Cardiac fibroblast (primary cell): ENCODE measurements around the gene UBAP1L.
"Not testable (repeated sequence)": the region's sequence is repeated elsewhere in the genome, so short reads cannot be mapped to it uniquely, and the experiment has no call there.

Experiments
- DNase-seq, 2 donors: peaks; one replicate each; pipeline versions ENCODE4 v3.0.0 to v3.0.0-alpha.2; 2010; ENCODE audit warnings: low read depth in 2 of 2
- H3K4me3 ChIP-seq, 2 donors: replicated peaks in 1 of 2; 1 replicate in 1 of 2; 2 replicates in 1 of 2; pipeline ENCODE4 v1.5.1; 2011; ENCODE audit warnings: low read depth in 2 of 2, low read length in 2 of 2, mild to moderate bottlenecking in 2 of 2, moderate library complexity in 1 of 2
- TF ChIP-seq, protein P1 (sequence below): IDR thresholded peaks from one replicate; pipeline ENCODE4 v1.5.1; 2011; ENCODE audit warnings: low read depth, mild to moderate bottlenecking, low read length, inconsistent platforms

The UBAP1L gene

GRCh38 chr15:65099336-65099735, 15.7 kb downstream of the UBAP1L start:
- DNase-seq, result no peak
- TF ChIP-seq, protein P1, sequence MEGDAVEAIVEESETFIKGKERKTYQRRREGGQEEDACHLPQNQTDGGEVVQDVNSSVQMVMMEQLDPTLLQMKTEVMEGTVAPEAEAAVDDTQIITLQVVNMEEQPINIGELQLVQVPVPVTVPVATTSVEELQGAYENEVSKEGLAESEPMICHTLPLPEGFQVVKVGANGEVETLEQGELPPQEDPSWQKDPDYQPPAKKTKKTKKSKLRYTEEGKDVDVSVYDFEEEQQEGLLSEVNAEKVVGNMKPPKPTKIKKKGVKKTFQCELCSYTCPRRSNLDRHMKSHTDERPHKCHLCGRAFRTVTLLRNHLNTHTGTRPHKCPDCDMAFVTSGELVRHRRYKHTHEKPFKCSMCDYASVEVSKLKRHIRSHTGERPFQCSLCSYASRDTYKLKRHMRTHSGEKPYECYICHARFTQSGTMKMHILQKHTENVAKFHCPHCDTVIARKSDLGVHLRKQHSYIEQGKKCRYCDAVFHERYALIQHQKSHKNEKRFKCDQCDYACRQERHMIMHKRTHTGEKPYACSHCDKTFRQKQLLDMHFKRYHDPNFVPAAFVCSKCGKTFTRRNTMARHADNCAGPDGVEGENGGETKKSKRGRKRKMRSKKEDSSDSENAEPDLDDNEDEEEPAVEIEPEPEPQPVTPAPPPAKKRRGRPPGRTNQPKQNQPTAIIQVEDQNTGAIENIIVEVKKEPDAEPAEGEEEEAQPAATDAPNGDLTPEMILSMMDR, result no peak
- H3K4me3 ChIP-seq, result no peak overlapping the region

- TF ChIP-seq, protein P1, result no peak
- DNase-seq, result no peak
- no peak overlapping the region for H3K4me3 ChIP-seq
These were observed 17.2 kb downstream of the UBAP1L start for GRCh38 chr15:65097651-65098263.

- no peak for DNase-seq
- TF ChIP-seq, protein P1, result no peak
- H3K4me3 ChIP-seq, result no peak overlapping the region
These were observed 18.3 kb downstream of the UBAP1L start for GRCh38 chr15:65096481-65097385.

DNA sequence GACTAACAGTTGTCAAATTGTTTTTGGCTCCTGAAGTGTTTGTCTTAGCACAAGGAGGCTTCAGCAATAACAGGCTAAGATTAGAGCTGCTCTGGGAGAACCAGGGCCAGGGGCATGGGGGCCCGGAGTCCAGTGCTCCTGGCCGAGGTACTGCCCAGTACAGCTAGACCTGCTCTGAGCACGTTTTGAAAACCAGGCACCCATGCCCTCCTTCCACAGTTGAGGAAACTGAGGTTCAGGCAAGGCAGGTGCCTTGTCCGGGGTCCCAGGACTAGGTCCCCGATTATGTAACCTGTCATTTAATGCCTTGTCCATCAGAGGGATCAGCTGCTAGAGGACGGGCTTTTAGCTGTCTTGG, 19.3 kb downstream of the UBAP1L start:
- DNase-seq, result no peak
- TF ChIP-seq, protein P1, result no peak
- H3K4me3 ChIP-seq, result no peak overlapping the region

DNA sequence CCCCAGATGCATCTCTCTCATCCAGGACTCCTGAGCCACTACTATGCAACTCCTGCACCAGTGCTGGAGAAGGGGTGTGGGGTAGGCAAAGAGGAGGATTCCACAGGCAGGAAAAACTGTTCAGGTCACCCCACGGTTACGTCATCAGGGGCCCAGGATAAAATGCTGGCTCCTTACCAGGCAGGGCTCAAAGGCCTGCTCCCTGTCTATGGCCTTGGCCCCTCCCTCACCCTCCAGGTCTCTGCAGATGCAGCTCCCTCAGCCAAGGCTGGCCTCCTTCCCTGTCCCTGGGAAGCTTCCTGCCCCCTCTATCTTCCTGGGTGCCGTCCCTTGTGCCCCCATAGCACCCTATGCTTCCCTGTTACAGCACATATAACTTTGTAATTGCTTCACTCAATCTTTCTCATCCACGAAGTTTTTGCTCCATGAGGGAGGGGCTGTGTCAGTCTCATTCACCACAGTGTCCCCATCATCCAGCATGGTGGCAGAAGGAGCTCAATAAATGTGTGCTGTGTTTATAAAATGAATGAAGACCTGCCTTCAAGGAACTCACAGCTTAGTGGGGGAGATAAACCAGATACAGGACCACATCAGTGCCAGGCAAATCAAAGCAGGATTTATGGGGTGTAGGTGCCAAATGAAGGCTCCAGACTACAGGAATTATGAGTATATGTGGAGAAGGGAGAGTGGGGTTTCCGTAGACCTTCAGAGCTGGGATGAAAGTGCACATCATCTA, 19.8 kb downstream of the UBAP1L start:
- no peak for DNase-seq
- TF ChIP-seq, protein P1, result no peak
- H3K4me3 ChIP-seq, result no peak overlapping the region

DNA sequence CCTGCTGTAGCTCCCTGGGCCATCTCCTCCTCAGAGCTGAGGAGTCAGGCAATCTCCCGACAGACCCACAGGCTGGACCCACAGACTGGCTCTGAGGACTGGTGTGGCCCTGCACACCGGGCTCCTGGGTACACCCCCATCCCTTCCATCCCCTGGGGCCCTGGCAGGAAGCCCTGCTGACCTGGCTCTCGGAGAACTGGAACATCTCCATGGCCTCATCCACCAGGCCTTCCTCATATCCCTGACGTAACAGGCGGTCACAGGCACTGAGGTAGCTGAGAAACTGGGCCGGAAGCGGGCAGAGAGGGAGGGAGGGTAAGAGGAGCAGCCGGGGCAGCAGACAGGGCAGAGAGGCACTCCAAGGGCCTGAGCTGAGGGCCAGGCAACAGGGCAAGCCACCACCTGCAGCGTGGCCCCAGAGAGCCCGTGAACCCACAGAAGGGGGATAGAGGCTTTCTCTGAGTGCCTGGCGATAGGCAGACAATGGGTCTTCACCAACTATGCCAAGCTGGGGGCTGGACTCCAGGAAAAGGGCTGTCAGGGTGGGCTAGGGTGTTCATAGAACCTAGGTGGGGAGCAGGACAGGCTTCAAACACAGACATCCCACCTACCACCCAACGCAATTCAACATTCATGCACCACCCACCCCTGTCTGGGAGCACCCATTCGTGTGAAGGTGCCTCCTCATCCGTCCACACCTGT, 20.6 kb downstream of the UBAP1L start:
- peak in 1 of 2 donors; percentile 19 for DNase-seq
- H3K4me3 ChIP-seq, result no peak overlapping the region
- TF ChIP-seq, protein P1, result no peak

DNA sequence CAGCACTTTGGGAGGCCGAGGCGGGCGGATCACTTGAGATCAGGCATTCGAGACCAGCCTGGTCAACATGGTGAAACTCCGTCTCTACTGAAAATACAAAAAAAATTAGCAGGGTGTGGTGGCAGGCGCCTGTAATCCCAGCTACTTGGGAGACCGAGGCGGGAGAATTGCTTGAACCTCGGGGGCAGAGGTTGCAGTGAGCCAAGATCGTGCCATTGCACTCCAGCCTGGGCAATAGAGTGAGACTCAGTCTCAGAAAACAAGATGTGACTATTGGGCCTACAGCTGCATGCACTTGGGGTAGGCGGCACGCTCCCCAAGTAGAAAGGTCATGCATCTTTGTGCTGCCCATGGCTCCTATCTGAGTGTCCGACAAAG, 21.2 kb downstream of the UBAP1L start:
- not testable (repeated sequence) for H3K4me3 ChIP-seq, DNase-seq
